ENCODE measurements around the gene TUBGCP2.
"Not testable (repeated sequence)": the region's sequence is repeated elsewhere in the genome, so short reads cannot be mapped to it uniquely, and the experiment has no call there.

Gene TUBGCP2

GRCh38 chr10:133247681-133248333 is 60.9 kb downstream of the TUBGCP2 start:
- no peak for DNase-seq (ENCODE audit: low read depth in 2 of 2)

GRCh38 chr10:133246236-133246626 is 62.4 kb downstream of the TUBGCP2 start:
- no peak for DNase-seq (ENCODE audit: low read depth in 2 of 2)

DNA sequence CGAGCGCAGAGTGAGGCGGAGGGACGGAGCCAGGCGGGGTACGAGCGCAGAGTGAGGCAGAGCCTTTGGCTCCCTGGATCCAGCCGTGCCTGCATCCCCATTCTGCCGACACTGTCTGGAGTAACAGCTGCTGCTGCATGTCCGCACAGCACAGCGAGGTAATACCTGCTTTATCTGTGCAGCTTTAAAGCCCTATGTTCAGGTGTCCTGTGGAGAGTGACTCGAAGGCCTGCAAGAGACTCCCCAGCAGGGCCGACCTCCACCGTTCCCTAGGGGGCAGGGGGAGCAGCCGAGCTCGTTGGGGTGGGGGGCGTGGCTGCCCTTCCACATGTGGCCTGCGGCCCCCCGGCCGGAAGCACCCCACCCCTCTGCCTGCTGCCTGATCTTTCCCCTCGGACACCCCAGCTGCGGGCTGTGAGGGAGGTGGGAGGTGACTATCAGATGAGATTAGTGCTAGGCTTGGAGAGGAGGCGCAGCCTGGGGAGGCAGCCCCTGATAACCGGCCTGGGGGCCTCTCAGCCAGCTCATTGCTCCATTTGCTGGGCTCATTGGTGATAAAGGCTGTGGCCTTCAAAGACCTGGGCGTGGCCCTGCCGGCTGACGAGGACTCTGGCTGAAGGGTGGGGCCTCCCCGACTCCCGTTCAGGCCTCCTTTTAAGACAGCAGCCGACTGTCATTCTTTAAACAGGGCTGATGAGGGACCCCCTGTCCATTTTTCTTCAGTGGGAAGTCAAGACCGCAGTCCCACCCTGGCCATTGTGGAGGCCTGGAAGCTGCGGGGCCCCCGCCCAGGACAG is 63.0 kb downstream of the TUBGCP2 start:
- DNase-seq (ENCODE audit: low read depth in 2 of 2): no peak

DNA sequence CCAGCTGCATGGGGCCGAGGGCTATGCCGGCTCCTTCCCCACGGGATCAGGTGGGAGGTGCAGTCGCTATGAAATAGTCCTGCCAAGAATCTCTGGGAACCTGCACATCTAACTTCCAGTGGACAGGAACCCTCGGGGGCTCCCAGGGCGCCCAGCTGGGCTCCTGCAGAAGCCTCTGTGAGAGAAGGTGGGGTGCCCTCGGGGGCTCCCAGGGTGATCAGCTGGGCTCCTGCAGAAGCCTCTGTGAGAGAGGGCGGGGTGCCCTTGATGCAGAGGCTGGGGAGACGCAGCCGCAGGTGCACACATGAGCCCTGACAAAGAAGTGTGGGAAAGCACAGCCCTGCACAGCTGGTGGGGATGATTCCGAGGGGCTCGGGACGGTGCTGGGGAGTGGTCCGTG is 65.1 kb downstream of the TUBGCP2 start:
- DNase-seq (ENCODE audit: low read depth in 2 of 2): no peak

GRCh38 chr10:133242611-133243356 is 65.9 kb downstream of the TUBGCP2 start:
- no peak for DNase-seq (ENCODE audit: low read depth in 2 of 2)

- DNase-seq (ENCODE audit: low read depth in 2 of 2): no peak
These were observed 67.0 kb downstream of the TUBGCP2 start for GRCh38 chr10:133241501-133242205.

GRCh38 chr10:133239990-133240389 is 68.7 kb downstream of the TUBGCP2 start:
- DNase-seq (ENCODE audit: low read depth in 2 of 2): no peak

- no peak for DNase-seq (ENCODE audit: low read depth in 2 of 2)
These were observed 70.2 kb downstream of the TUBGCP2 start for GRCh38 chr10:133238466-133238804.

- DNase-seq (ENCODE audit: low read depth in 2 of 2): no peak
These were observed 70.8 kb downstream of the TUBGCP2 start, which contains the start of gene VENTX for GRCh38 chr10:133237588-133238465. VENTX (plus strand) TSS chr10:133237855; CDS start chr10:133237915, 60 bp downstream.

- no peak for DNase-seq (ENCODE audit: low read depth in 2 of 2)
These were observed 71.5 kb downstream of the TUBGCP2 start for GRCh38 chr10:133237241-133237587.

DNA sequence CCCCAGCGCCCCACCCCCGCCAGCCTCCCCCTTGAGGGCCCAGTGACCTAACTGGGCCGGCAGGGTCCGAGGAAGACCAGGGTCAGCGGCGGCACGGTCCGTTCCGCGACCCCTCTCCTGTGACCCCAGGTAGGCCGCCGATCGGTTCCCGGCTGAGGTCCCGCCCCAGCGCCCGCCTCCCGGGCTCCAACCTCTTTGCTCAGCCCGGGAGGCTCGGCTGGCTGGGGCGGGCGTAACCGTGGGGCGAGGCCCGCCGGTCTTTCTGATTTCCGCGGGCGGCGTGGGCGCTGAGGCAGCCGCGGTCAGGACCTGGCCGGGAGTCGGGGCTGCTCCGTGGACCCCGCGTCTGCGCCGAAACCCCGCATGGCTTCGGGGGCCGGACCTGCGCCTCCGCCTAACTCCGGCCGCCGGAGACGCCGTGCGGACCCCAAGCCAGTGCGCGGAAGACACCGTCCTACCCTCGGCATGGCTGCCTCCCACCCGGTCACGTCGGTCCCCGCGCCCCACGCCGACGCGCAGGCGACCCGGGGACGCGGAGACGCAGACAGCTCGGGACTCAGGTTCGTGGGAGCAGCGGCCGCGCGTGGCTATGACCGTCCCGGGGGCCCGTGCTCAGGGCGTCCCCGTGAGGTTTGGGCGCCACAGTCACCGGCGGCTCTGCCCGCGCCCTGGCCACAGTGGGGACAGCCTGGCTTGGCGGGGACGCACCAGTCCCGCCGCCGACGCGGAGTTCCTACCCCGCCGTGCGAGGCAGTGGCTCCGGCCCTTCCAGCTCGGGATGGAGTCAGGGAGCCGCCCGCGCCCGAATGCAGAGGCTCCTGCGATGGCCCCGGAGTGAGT is 72.1 kb downstream of the TUBGCP2 start:
- no peak for DNase-seq (ENCODE audit: low read depth in 2 of 2)

GRCh38 chr10:133235932-133236331 is 72.7 kb downstream of the TUBGCP2 start:
- no peak for DNase-seq (ENCODE audit: low read depth in 2 of 2)

- no peak for DNase-seq (ENCODE audit: low read depth in 2 of 2)
These were observed 73.3 kb downstream of the TUBGCP2 start for GRCh38 chr10:133235265-133235855.

DNA sequence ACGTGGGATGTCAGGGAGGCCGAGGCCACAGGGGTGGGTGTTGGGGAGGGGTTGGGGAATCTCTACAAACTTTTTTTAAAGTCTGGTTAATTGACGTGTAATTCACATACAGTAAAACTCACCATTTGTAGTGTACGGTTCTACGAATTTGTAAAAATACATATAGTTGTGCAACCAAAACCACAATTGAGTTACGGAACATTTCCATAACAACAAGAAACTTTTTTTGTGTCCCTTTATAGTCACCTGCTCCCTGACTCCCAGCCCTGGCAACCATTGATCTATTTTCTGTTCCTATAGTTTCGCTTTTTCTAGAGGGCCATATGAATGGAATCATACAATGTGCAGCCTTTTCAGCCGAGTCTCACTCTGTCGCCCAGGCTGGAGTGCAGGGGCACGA is 73.9 kb downstream of the TUBGCP2 start:
- not testable (repeated sequence) for DNase-seq (ENCODE audit: low read depth in 2 of 2)

- no peak for DNase-seq (ENCODE audit: low read depth in 2 of 2)
These were observed 76.6 kb downstream of the TUBGCP2 start for GRCh38 chr10:133231946-133232574.

- DNase-seq (ENCODE audit: low read depth in 2 of 2): no peak
These were observed 77.3 kb downstream of the TUBGCP2 start for GRCh38 chr10:133231244-133231945.

DNA sequence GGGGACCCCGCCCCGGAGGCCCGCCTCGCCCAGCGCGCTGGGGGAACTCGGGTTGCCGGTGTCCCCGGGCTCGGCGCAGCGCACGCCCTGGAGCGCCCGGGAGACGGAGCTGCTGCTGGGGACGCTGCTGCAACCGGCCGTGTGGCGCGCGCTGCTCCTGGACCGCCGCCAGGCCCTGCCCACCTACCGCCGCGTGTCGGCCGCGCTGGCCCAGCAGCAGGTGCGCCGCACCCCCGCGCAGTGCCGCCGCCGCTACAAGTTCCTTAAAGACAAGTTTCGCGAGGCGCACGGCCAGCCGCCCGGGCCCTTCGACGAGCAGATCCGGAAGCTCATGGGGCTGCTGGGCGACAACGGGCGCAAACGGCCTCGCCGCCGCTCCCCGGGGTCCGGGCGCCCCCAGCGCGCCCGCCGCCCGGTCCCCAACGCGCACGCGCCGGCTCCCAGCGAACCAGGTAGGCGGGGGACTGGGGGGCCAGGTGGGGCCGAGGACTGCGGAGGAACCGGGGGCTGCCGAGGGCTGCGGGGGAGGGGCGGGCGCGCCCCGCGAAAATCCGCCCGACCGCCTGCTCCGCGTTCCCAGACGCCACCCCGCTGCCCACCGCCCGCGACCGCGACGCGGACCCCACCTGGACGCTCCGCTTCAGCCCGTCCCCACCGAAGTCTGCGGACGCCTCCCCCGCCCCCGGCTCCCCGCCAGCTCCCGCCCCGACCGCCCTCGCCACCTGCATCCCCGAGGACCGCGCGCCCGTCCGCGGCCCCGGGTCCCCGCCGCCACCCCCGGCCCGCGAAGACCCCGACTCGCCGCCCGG is 78.1 kb downstream of the TUBGCP2 start:
- no peak for DNase-seq (ENCODE audit: low read depth in 2 of 2)

- no peak for DNase-seq (ENCODE audit: low read depth in 2 of 2)
These were observed 78.7 kb downstream of the TUBGCP2 start, which contains the start of gene UTF1 for GRCh38 chr10:133230044-133230361. UTF1 (plus strand) TSS chr10:133230217; CDS start chr10:133230289, 72 bp downstream.

Measured in stimulated activated CD4-positive, alpha-beta T cell treated with anti-CD3 and anti-CD28 coated beads, Interleukin-15, amount 100 ng/mL, for 48 hours (primary cell).